ENCODE results near the gene GCNT1.

DNA sequence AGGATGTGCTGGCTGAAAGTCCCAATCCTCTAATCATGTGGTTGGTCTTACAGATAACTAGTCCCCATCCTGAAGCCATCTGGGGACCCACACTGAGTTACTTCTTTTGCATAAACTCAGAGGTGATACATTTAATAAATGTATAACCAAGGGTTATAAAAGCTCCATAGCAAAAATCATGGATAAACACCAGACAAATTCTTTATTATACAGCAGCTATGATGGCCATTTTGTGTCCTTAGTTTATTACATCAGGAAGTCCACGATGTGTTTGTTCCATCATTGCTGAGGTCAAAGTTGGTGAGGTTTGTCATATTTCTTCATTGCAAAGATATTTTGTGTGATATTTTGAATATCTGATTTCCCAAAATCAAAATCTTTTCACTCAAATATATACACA lies 80.2 kb downstream of the GCNT1 start:
- TF ChIP-seq, protein P1, sequence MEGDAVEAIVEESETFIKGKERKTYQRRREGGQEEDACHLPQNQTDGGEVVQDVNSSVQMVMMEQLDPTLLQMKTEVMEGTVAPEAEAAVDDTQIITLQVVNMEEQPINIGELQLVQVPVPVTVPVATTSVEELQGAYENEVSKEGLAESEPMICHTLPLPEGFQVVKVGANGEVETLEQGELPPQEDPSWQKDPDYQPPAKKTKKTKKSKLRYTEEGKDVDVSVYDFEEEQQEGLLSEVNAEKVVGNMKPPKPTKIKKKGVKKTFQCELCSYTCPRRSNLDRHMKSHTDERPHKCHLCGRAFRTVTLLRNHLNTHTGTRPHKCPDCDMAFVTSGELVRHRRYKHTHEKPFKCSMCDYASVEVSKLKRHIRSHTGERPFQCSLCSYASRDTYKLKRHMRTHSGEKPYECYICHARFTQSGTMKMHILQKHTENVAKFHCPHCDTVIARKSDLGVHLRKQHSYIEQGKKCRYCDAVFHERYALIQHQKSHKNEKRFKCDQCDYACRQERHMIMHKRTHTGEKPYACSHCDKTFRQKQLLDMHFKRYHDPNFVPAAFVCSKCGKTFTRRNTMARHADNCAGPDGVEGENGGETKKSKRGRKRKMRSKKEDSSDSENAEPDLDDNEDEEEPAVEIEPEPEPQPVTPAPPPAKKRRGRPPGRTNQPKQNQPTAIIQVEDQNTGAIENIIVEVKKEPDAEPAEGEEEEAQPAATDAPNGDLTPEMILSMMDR (IDR thresholded peaks at IDR 0.05; ENCODE audit: low read length): no peak
- TF ChIP-seq EZH2 (IDR thresholded peaks at IDR 0.05; ENCODE audit: borderline replicate concordance, low read length): no peak

Measured in OCI-LY1 (cell line).